ENCODE measurements around the gene USP31.

USP31 gene

DNA sequence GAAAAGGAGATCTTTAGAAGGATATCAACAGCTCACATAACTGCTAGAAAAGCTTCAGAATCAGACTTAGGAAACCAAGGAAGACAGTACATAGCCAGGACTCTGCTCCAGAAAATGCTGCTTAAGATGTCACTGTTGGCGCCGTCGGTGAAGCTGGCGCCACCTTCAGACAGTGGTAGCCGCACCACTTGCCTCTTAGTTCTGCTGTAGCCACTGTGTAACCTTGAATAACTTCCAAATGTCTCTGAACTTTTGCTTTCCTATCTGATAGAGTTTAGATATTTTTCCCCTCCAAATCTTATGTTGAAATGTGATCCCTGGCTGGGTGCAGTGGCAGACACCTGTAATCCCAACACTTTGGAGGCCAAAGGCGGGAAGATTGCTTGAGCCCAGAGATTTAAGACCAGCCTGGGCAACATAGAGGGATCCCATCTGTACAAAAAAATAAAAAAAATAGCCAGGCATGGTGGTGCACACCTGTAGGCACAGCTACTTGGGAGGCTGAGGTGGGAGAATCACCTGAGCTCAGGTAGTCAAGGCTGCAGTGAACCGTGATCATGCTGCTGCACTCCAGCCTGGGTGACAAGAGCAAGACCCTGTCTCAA lies 6.3 kb upstream of the USP31 start:
- no peaks in the 10 kb centered on the region for H3K36me3 ChIP-seq
- TF ChIP-seq, protein P1, sequence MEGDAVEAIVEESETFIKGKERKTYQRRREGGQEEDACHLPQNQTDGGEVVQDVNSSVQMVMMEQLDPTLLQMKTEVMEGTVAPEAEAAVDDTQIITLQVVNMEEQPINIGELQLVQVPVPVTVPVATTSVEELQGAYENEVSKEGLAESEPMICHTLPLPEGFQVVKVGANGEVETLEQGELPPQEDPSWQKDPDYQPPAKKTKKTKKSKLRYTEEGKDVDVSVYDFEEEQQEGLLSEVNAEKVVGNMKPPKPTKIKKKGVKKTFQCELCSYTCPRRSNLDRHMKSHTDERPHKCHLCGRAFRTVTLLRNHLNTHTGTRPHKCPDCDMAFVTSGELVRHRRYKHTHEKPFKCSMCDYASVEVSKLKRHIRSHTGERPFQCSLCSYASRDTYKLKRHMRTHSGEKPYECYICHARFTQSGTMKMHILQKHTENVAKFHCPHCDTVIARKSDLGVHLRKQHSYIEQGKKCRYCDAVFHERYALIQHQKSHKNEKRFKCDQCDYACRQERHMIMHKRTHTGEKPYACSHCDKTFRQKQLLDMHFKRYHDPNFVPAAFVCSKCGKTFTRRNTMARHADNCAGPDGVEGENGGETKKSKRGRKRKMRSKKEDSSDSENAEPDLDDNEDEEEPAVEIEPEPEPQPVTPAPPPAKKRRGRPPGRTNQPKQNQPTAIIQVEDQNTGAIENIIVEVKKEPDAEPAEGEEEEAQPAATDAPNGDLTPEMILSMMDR (IDR thresholded peaks at IDR 0.05; ENCODE audit: low read depth, low read length), result peak; percentile 58
- no peak overlapping the region for H3K4me3 ChIP-seq (ENCODE audit: low read depth, low read length)
- no peaks in the 10 kb centered on the region for H3K9me3 ChIP-seq
- H3K27me3 ChIP-seq, result no peaks in the 10 kb centered on the region
- no peak for DNase-seq
- no peaks in the 10 kb centered on the region for H3K4me1 ChIP-seq

DNA sequence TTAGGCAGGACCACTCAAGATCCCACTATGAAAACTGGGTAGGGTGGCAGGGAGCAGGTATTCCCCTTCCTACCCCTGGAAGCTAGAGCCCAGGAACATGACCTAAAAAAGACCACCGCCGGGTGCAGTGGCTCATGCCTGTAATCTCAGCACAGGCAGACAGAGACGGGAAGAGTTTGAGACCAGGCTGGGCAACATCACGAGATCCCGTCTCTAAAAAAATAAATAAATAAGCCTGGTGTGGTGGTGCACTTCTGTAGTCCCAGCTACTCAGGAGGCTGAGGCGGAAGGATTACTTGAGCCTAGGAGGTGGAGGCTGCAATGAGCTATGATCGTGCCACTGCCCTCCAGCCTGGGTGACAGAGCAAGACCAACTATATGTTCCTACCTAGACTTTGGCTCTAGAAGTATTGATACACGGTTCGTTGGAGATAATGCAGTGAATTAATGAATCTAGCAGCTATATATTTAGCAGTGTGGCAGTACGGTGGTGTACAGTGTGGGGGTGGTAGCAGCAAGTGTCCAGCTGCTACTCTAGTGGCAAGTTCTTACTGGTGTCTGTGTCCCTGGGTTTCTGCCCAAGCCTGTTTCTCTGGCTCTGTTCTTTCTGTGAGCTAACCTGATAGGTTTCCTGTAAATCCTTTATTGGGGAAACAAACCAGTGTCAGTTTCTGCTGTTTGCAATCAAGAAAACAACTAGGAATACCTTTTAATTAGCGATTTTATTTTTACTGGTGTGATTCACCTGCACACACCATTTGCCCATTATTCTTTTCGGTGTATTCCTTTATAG lies 3.3 kb upstream of the USP31 start:
- DNase-seq, result no peak
- TF ChIP-seq, protein P1 (IDR thresholded peaks at IDR 0.05; ENCODE audit: low read depth, low read length), result no peak
- H3K4me3 ChIP-seq (ENCODE audit: low read depth, low read length), result no peak overlapping the region

DNA sequence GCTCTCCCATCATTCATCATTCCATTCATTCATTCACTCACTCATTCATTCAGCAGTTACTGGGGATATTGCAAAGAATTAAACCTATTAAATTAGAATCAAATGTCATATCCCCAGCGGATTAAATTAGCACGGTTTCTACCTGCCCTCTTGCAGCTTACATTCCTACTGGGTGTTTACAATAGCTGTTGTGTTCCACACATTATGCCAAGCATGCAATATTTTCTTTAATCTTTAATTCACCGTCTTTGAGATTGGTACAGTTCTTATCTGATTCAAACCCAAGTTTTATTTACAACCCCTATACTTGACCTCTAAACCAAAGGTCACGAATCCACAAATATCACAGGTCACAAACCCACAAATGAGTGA lies 727 bp upstream of the USP31 start:
- no peaks in the 10 kb centered on the region for H3K36me3 ChIP-seq
- peak overlapping the region; percentile 81 for H3K4me3 ChIP-seq (ENCODE audit: low read depth, low read length)
- H3K27me3 ChIP-seq, result no peaks in the 10 kb centered on the region
- TF ChIP-seq, protein P1 (IDR thresholded peaks at IDR 0.05; ENCODE audit: low read depth, low read length), result no peak
- no peaks in the 10 kb centered on the region for H3K9me3 ChIP-seq
- H3K4me1 ChIP-seq, result no peaks in the 10 kb centered on the region
- DNase-seq, result no peak

More for the DNA sequence above, 3.3 kb upstream of the USP31 start:
- H3K4me1 ChIP-seq, result no peaks in the 10 kb centered on the region
- no peaks in the 10 kb centered on the region for H3K36me3 ChIP-seq
- H3K9me3 ChIP-seq, result no peaks in the 10 kb centered on the region
- H3K27me3 ChIP-seq, result no peaks in the 10 kb centered on the region

DNA sequence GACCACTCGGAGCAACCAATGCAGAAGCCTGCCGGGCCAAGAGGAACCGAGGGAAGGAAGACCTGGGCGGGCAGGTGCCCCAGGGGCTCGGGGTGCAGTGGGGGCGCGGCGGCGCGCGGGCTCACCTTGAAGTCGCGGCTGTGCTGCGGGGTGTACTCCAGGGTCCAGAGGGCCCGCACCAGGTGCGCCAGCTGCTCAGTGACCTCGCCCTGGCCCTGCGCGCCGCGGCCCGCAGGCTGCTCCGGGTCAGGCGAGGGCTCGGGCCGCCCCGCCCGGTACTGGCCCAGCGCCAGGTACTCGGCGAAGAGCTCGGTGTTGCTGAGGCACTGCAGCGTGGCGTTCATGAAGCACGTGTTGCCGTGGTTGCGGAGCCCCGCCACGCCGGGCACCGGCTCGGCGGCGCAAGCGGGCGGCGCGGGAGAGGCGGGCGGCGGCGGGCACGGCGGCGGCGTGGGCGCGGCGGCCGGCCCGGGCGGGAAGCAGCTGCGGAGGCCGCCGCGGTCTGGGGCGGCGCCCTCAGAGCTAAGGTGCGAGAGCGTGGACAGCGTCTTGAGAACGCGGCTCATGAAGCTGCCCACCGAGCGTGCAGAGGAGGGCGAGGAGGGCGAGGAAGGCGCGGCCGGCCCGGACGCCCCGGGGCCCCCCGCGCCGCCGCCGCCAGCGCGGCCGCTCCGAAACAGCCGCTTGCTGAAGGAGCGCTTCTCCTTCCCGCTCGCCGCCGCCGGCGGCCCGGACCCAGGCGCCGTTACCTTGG lies 562 bp downstream of the USP31 start:
- H3K36me3 ChIP-seq, result no peaks in the 10 kb centered on the region
- H3K9me3 ChIP-seq, result no peaks in the 10 kb centered on the region
- no peaks in the 10 kb centered on the region for H3K4me1 ChIP-seq
- H3K4me3 ChIP-seq (ENCODE audit: low read depth, low read length), result peak overlapping the region; percentile 73
- no peaks in the 10 kb centered on the region for H3K27me3 ChIP-seq
- DNase-seq, result peak; percentile 75
- TF ChIP-seq, protein P1 (IDR thresholded peaks at IDR 0.05; ENCODE audit: low read depth, low read length), result no peak

DNA sequence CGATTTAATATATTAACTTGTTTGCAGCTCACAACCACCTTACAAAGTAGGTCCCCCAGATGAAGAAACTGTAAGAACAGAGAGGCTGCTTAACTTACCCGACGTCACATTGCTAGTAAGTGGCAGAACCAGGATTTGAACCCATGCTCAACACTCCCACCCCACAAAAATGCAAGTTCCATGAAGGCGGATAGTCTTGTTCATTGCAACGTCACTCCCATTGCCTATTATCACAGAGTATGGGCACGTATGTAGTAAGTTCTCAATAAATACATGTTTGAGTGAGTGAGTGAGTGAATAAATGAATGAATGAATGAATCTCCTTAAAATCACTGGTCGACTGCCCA lies 1.1 kb downstream of the USP31 start:
- H3K36me3 ChIP-seq, result no peaks in the 10 kb centered on the region
- H3K9me3 ChIP-seq, result no peaks in the 10 kb centered on the region
- no peak for DNase-seq
- peak overlapping the region; percentile 73 for H3K4me3 ChIP-seq (ENCODE audit: low read depth, low read length)
- no peaks in the 10 kb centered on the region for H3K27me3 ChIP-seq
- no peaks in the 10 kb centered on the region for H3K4me1 ChIP-seq
- TF ChIP-seq, protein P1 (IDR thresholded peaks at IDR 0.05; ENCODE audit: low read depth, low read length), result no peak

Data from BE2C (cell line).